GM12878 (cell line): Measurements from ENCODE around the gene IFNL2. TPM values are rescaled to one million over a fixed set of nuclear protein-coding genes. Genes with fewer than 3 reads are reported as not detected.
A peak's percentile ranks its signal among the peaks of the same experiment; 100 is the strongest.

ENCODE experiments used
- ATAC-seq: fragments of 200-7000 bp; cut with Tn5 transposase; 3 replicates; pipeline ENCODE4 v1.9.1; 2020; ENCODE audit warnings: mild to moderate bottlenecking, moderate library complexity
- BruUV-seq: library from RNA; stranded (reverse); fragments of 400-500 nt; replicated peaks from 2 replicates; lab custom pipeline; 2021; lab: Mats Ljungman, UMichigan
- CTCF ChIA-PET: fragments of 300-600 bp; sonication (Branson Sonifier 250); formaldehyde crosslinking; extraction: SDS; loops from one replicate; lab custom pipeline; 2021; ENCODE audit warnings: inconsistent platforms; lab: Yijun Ruan, JAX
- POLR2A ChIA-PET: fragments of 350-600 bp; formaldehyde crosslinking; extraction: SDS; loops from one replicate; lab custom pipeline; 2021; ENCODE audit warnings: inconsistent platforms; lab: Charles Lee
- RAD21 ChIA-PET: fragments of 300-600 bp; sonication (Branson Sonifier 250); formaldehyde crosslinking; loops from one replicate; lab custom pipeline; 2023; ENCODE audit warnings: antibody characterized with exemption; ENCODE audit not compliant: unreplicated experiment; lab: Charles Lee
- SMC1A ChIA-PET: fragments of 300-600 bp; sonication (Branson Sonifier 250); formaldehyde crosslinking; loops from one replicate; lab custom pipeline; 2023; ENCODE audit not compliant: unreplicated experiment, uncharacterized antibody; lab: Charles Lee
- DNase-seq: peaks from one replicate; pipeline ENCODE4 v3.0.0-alpha.2; 2011; ENCODE audit warnings: low read depth, low spot score
- FAIRE-seq: peaks from 3 replicates; lab custom pipeline; 2011; peaks lifted over from hg19 to GRCh38; lab: Jason Lieb, UNC
- H2AFZ ChIP-seq: 2 replicates; pipeline ENCODE4 v1.6.0; 2011; ENCODE audit warnings: low read depth, low read length, control low read depth; ENCODE audit not compliant: control insufficient read depth
- H3K27ac ChIP-seq: 2 replicates; pipeline ENCODE4 v1.5.1; 2011; ENCODE audit warnings: control low read depth; ENCODE audit not compliant: control insufficient read depth, insufficient read depth
- H3K27me3 ChIP-seq, 2 experiments: replicated peaks in 1 of 2; 2 replicates each; pipeline versions ENCODE4 v1.6.0 to v1.6.1; 2011; ENCODE audit warnings: low read length in 1 of 2; ENCODE audit not compliant: control insufficient read depth in 2 of 2, insufficient read depth in 2 of 2
- H3K36me3 ChIP-seq, 2 experiments: 2 replicates each; pipeline ENCODE4 v1.5.1; 2011; ENCODE audit warnings: low read length in 1 of 2; ENCODE audit not compliant: control insufficient read depth in 2 of 2, insufficient read depth in 2 of 2
- H3K4me1 ChIP-seq: 2 replicates; pipeline ENCODE4 v1.6.1; 2011; ENCODE audit warnings: mild to moderate bottlenecking, low read length, moderate library complexity, mixed read lengths; ENCODE audit not compliant: control insufficient read depth, insufficient read depth
- H3K4me2 ChIP-seq: 2 replicates; pipeline ENCODE4 v1.6.0; 2011; ENCODE audit warnings: control low read depth; ENCODE audit not compliant: control insufficient read depth, insufficient read depth
- H3K4me3 ChIP-seq: fragments of 200-600 bp; sonication (generic); 2 replicates; pipeline ENCODE4 v1.5.1; 2016
- H3K79me2 ChIP-seq: 2 replicates; pipeline ENCODE4 v1.6.0; 2011; ENCODE audit warnings: low read length; ENCODE audit not compliant: control insufficient read depth, insufficient read depth
- H3K9ac ChIP-seq: 2 replicates; pipeline ENCODE4 v1.8.0; 2011; ENCODE audit warnings: low read length, control low read depth, mixed read lengths; ENCODE audit not compliant: control insufficient read depth, insufficient read depth
- H3K9me3 ChIP-seq: replicated peaks from 3 replicates; pipeline ENCODE4 v1.5.1; 2011; ENCODE audit warnings: mild to moderate bottlenecking, low read length; ENCODE audit not compliant: control insufficient read depth, insufficient read depth
- H4K20me1 ChIP-seq: 2 replicates; pipeline ENCODE4 v1.6.0; 2011; ENCODE audit not compliant: control insufficient read depth, insufficient read depth
- CREB1 ChIP-seq: IDR thresholded peaks from 2 replicates; pipeline ENCODE4 v1.6.1; 2012; ENCODE audit warnings: low read depth, mild to moderate bottlenecking, inconsistent platforms
- EED ChIP-seq: sonication (generic); IDR thresholded peaks from 2 replicates; pipeline ENCODE4 v1.6.1; 2016; ENCODE audit warnings: antibody characterized with exemption, low read depth
- ESRRA ChIP-seq: IDR thresholded peaks from 2 replicates; pipeline ENCODE4 v1.6.1; 2012; ENCODE audit warnings: mild to moderate bottlenecking, low read length, improper control_type of control experiment
- GABPA ChIP-seq: IDR thresholded peaks from 2 replicates; pipeline ENCODE4 v1.6.1; 2014; ENCODE audit warnings: antibody characterized with exemption, low read depth, mild to moderate bottlenecking, inconsistent platforms
- MTA2 ChIP-seq: fragments of 450-650 bp; IDR thresholded peaks from 2 replicates; pipeline ENCODE4 v1.6.1; 2016; ENCODE audit warnings: low read depth, mild to moderate bottlenecking, moderate library complexity
- MYB ChIP-seq: fragments of 150-350 bp; IDR thresholded peaks from 2 replicates; pipeline ENCODE4 v1.6.1; 2014; ENCODE audit warnings: mild to moderate bottlenecking, low read depth, low read length, borderline replicate concordance
- NFXL1 ChIP-seq: fragments of 450-650 bp; IDR thresholded peaks from 2 replicates; pipeline ENCODE4 v1.6.1; 2017; ENCODE audit warnings: antibody characterized with exemption, mild to moderate bottlenecking, borderline replicate concordance
- RELA ChIP-seq: fragments of 450-650 bp; IDR thresholded peaks from 2 replicates; pipeline ENCODE4 v1.8.0; 2014; ENCODE audit warnings: borderline replicate concordance; ENCODE audit not compliant: partially characterized antibody
- REST ChIP-seq: IDR thresholded peaks from 2 replicates; pipeline ENCODE4 v1.6.1; 2012; ENCODE audit warnings: mild to moderate bottlenecking, low read depth, low read length
- RFX5 ChIP-seq: IDR thresholded peaks from 2 replicates; pipeline ENCODE4 v1.6.1; 2011; ENCODE audit warnings: low read depth, low read length, improper control_type of control experiment
- SIX5 ChIP-seq: IDR thresholded peaks from 2 replicates; pipeline ENCODE4 v1.6.1; 2011; ENCODE audit warnings: mild to moderate bottlenecking, low read depth, low read length, moderate library complexity; ENCODE audit not compliant: severe bottlenecking
- SREBF2 ChIP-seq: IDR thresholded peaks from 2 replicates; pipeline ENCODE4 v1.6.1; 2012; ENCODE audit warnings: mild to moderate bottlenecking, low read length
- STAT1 ChIP-seq: fragments of 450-650 bp; conservative IDR thresholded peaks from 2 replicates; pipeline ENCODE4 v1.6.1; 2014; ENCODE audit warnings: antibody characterized with exemption, mild to moderate bottlenecking
- ZBED1 ChIP-seq: IDR thresholded peaks from 2 replicates; pipeline ENCODE4 v1.6.1; 2016; ENCODE audit warnings: borderline replicate concordance
- WGBS: methylation state at CpG from one replicate; pipeline ENCODE4 v1.1.6; 2016; ENCODE audit warnings: low lambda C conversion rate; ENCODE audit not compliant: insufficient replicate concordance, insufficient coverage; ENCODE audit errors: missing lambda C conversion rate; 5-methylcytosine and 5-hydroxymethylcytosine counted together
- in situ Hi-C: fragments of 300-500 bp; cut with MboI; formaldehyde crosslinking; loops from 9 replicates; pipeline ENCODE4 v1.14.3; 2018; ENCODE audit warnings: mixed read lengths
- intact Hi-C: fragments of 100-400 bp; cut with micrococcal nuclease; formaldehyde crosslinking; loops from one replicate; pipeline ENCODE4 v1.14.2; 2022; ENCODE audit not compliant: unreplicated experiment
- polyA plus RNA-seq, 11 experiments: library from polyadenylated mRNA; depleted of rRNA in 4 of 11; unstranded in 6 of 11; stranded (reverse) in 5 of 11; fragments of >200 nt; fragmentation: Nextera tagmentation in 4 of 11; fragmentation: Illumina TruSeq in 1 of 11; extraction: Ambion mirVana in 4 of 11; extraction: Trizol in 1 of 11; gene quantifications; 1 replicate in 1 of 11; 2 replicates in 10 of 11; pipeline versions ENCODE4 v1.2.1 to v1.2.3, GENCODE V29; 2011 to 2016; ENCODE audit warnings: inconsistent platforms in 2 of 11, missing spikeins in 2 of 11, low read depth in 1 of 11
- total RNA-seq, 4 experiments: library from RNA; depleted of rRNA in 3 of 4; stranded (reverse); fragments of >200 nt in 3 of 4; fragmentation: Illumina TruSeq in 1 of 4; extraction: Trizol in 1 of 4; gene quantifications; 2 replicates each; pipeline versions ENCODE4 v1.2.1 to v1.2.3, GENCODE V29; 2013 to 2021
- TF ChIP-seq, protein P1 (sequence below): fragments of 450-650 bp; formaldehyde crosslinking; IDR thresholded peaks from 2 replicates; pipeline ENCODE4 v1.5.0; 2022; ENCODE audit warnings: mild to moderate bottlenecking, missing genetic modification characterization
- TF ChIP-seq, protein P2 (sequence below): IDR thresholded peaks from 2 replicates; pipeline ENCODE4 v1.6.1; 2011; ENCODE audit warnings: borderline replicate concordance, low read depth, mild to moderate bottlenecking, moderate library complexity, mixed read lengths, low read length; ENCODE audit not compliant: insufficient read depth; ENCODE audit errors: extremely low read length
- TF ChIP-seq, protein P3 (sequence below): fragments of 450-650 bp; IDR thresholded peaks from 2 replicates; pipeline ENCODE4 v1.6.1; 2017; ENCODE audit warnings: borderline replicate concordance

The IFNL2 gene
- total and polyA plus RNA-seq, 10 of the 15 experiments (the other 5 are each of a cell fraction or from before 2014, with no cell fraction given) = 0.24 TPM; not detected in 9

DNA sequence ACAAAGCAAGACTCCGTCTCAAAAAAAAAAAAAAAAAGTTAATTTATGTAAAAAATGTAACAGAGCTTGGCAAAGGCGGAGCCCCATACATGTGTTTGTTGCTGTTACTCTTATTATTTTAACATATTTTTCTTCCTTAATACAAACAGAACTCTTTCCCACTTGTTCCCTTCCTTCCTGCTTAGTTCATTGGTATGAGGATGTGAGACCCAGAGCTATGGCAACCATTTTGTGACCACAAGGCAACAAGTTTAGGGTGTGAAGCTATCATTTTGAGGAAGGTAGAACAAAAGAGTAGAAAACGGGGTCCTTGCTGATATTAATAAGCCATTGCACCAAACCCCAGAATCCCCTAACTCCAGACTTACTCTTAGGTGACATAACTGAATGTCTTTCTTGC is 33.4 kb downstream of the IFNL2 start:
- intact Hi-C loops = no loop called here
- ATAC-seq (no peak), DNase-seq (no peak), FAIRE-seq (peak; percentile 49)
- RAD21 ChIA-PET = no interaction called here
- Histone ChIP-seq H4K20me1 (no peaks in the 10 kb centered on the region), H3K4me2 (no peak overlapping the region), H3K4me3 (no peak overlapping the region), H3K9ac (no peak overlapping the region), H3K27ac (no peak overlapping the region), H2AFZ (no peak overlapping the region), H3K4me1 (no peaks in the 10 kb centered on the region), H3K27me3 (peaks cover 0 to 2% of the 10 kb centered on the region in 2 experiments; a peak in 1 of 4 replicates), H3K36me3 (no peaks in the 10 kb centered on the region), H3K79me2 (no peaks in the 10 kb centered on the region), H3K9me3 (no peaks in the 10 kb centered on the region)
- no TSS peak for BruUV-seq
- POLR2A ChIA-PET = no interaction called here
- TF ChIP-seq, protein P1, sequence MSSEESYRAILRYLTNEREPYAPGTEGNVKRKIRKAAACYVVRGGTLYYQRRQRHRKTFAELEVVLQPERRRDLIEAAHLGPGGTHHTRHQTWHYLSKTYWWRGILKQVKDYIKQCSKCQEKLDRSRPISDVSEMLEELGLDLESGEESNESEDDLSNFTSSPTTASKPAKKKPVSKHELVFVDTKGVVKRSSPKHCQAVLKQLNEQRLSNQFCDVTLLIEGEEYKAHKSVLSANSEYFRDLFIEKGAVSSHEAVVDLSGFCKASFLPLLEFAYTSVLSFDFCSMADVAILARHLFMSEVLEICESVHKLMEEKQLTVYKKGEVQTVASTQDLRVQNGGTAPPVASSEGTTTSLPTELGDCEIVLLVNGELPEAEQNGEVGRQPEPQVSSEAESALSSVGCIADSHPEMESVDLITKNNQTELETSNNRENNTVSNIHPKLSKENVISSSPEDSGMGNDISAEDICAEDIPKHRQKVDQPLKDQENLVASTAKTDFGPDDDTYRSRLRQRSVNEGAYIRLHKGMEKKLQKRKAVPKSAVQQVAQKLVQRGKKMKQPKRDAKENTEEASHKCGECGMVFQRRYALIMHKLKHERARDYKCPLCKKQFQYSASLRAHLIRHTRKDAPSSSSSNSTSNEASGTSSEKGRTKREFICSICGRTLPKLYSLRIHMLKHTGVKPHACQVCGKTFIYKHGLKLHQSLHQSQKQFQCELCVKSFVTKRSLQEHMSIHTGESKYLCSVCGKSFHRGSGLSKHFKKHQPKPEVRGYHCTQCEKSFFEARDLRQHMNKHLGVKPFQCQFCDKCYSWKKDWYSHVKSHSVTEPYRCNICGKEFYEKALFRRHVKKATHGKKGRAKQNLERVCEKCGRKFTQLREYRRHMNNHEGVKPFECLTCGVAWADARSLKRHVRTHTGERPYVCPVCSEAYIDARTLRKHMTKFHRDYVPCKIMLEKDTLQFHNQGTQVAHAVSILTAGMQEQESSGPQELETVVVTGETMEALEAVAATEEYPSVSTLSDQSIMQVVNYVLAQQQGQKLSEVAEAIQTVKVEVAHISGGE = no peak
- TF ChIP-seq, protein P2, sequence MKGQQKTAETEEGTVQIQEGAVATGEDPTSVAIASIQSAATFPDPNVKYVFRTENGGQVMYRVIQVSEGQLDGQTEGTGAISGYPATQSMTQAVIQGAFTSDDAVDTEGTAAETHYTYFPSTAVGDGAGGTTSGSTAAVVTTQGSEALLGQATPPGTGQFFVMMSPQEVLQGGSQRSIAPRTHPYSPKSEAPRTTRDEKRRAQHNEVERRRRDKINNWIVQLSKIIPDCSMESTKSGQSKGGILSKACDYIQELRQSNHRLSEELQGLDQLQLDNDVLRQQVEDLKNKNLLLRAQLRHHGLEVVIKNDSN = no peak
- TF ChIP-seq EED = no peak
- TF ChIP-seq SREBF2 = no peak
- no peak for TF ChIP-seq RELA
- TF ChIP-seq SIX5 = no peak
- TF ChIP-seq CREB1 = no peak
- TF ChIP-seq MTA2 = no peak
- TF ChIP-seq REST = no peak
- TF ChIP-seq ESRRA = no peak
- no peak for TF ChIP-seq RFX5
- TF ChIP-seq ZBED1 = no peak
- no peak for TF ChIP-seq NFXL1
- TF ChIP-seq GABPA = no peak
- no peak for TF ChIP-seq STAT1
- no peak for TF ChIP-seq MYB
- TF ChIP-seq, protein P3, sequence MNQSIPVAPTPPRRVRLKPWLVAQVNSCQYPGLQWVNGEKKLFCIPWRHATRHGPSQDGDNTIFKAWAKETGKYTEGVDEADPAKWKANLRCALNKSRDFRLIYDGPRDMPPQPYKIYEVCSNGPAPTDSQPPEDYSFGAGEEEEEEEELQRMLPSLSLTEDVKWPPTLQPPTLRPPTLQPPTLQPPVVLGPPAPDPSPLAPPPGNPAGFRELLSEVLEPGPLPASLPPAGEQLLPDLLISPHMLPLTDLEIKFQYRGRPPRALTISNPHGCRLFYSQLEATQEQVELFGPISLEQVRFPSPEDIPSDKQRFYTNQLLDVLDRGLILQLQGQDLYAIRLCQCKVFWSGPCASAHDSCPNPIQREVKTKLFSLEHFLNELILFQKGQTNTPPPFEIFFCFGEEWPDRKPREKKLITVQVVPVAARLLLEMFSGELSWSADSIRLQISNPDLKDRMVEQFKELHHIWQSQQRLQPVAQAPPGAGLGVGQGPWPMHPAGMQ = no peak
- in situ Hi-C loops = no loop called here
- WGBS = 31% methylated on average over 3 of the region's 3 CpGs
- CTCF ChIA-PET = no interaction called here
- SMC1A ChIA-PET = no interaction called here
